GM21515 (cell line): ENCODE data around the gene TKT.

ENCODE experiments used
- ATAC-seq: cut with Tn5 transposase; IDR thresholded peaks from one replicate; pipeline ENCODE4 v1.9.1; 2021; ENCODE audit not compliant: unreplicated experiment

Gene TKT

GRCh38 chr3:53225651-53226050 is 30.2 kb downstream of the TKT start:
- ATAC-seq = no peak

- ATAC-seq = no peak
Measured at GRCh38 chr3:53225181-53225580, 30.6 kb downstream of the TKT start.

- ATAC-seq = no peak
Measured at GRCh38 chr3:53224536-53224935, 31.3 kb downstream of the TKT start.

GRCh38 chr3:53224026-53224425 is 31.8 kb downstream of the TKT start:
- ATAC-seq = no peak

GRCh38 chr3:53223541-53223966 is 32.3 kb downstream of the TKT start:
- no peak for ATAC-seq

GRCh38 chr3:53223025-53223424 is 32.8 kb downstream of the TKT start:
- no peak for ATAC-seq

GRCh38 chr3:53222183-53222901 is 33.5 kb downstream of the TKT start:
- ATAC-seq = no peak

- ATAC-seq = no peak
Measured at GRCh38 chr3:53221827-53222182, 34.0 kb downstream of the TKT start.

GRCh38 chr3:53221345-53221744 is 34.5 kb downstream of the TKT start:
- ATAC-seq = no peak

GRCh38 chr3:53219895-53220483 is 35.8 kb downstream of the TKT start:
- ATAC-seq = peak; percentile 65

- ATAC-seq = no peak
Measured at GRCh38 chr3:53218131-53218530, 37.7 kb downstream of the TKT start.

GRCh38 chr3:53217175-53217574 is 38.6 kb downstream of the TKT start:
- ATAC-seq = no peak

- ATAC-seq = no peak
Measured at GRCh38 chr3:53216723-53217122, 39.1 kb downstream of the TKT start.

- no peak for ATAC-seq
Measured at GRCh38 chr3:53215816-53216215, 40.0 kb downstream of the TKT start.

GRCh38 chr3:53213276-53213675 is 42.5 kb downstream of the TKT start:
- no peak for ATAC-seq

GRCh38 chr3:53211706-53212702 is 43.8 kb downstream of the TKT start:
- ATAC-seq = no peak

- ATAC-seq = no peak
Measured at GRCh38 chr3:53202331-53203015, 53.3 kb downstream of the TKT start.

- no peak for ATAC-seq
Measured at GRCh38 chr3:53200501-53201498, 55.0 kb downstream of the TKT start.

- ATAC-seq = no peak
Measured at GRCh38 chr3:53199834-53200233, 56.0 kb downstream of the TKT start.

GRCh38 chr3:53198996-53199395 is 56.8 kb downstream of the TKT start:
- no peak for ATAC-seq
